Inferior parietal cortex (tissue), 1 donor: ENCODE data around the gene PARP8.
"Not testable (repeated sequence)": the region's sequence is repeated elsewhere in the genome, so short reads cannot be mapped to it uniquely, and the experiment has no call there.

ENCODE experiments used
- DNase-seq: peaks from one replicate; pipeline ENCODE4 v3.0.0-alpha.2; 2016; ENCODE audit errors: extremely low spot score

The PARP8 gene

DNA sequence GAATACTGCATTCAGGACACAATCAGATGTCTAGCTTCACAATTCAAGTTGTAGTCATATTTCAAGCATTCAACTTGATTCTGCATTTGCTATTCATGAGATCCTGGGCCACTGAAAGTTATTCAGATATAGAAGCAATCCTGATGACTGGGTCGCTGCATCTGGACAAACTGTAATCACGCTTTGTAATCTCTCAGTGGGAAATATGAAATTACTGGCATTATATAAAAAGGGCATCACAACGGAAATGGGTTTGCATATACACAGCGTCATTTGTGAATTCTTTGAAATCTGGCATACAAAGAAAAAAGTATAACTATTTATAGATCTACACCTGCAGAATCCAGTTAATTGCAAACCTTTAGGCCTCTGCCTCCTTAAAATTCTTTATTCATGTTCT, 102.2 kb downstream of the PARP8 start:
- no peak for DNase-seq

- DNase-seq: no peak
These were observed 104.0 kb downstream of the PARP8 start for GRCh38 chr5:50770441-50770840.

DNA sequence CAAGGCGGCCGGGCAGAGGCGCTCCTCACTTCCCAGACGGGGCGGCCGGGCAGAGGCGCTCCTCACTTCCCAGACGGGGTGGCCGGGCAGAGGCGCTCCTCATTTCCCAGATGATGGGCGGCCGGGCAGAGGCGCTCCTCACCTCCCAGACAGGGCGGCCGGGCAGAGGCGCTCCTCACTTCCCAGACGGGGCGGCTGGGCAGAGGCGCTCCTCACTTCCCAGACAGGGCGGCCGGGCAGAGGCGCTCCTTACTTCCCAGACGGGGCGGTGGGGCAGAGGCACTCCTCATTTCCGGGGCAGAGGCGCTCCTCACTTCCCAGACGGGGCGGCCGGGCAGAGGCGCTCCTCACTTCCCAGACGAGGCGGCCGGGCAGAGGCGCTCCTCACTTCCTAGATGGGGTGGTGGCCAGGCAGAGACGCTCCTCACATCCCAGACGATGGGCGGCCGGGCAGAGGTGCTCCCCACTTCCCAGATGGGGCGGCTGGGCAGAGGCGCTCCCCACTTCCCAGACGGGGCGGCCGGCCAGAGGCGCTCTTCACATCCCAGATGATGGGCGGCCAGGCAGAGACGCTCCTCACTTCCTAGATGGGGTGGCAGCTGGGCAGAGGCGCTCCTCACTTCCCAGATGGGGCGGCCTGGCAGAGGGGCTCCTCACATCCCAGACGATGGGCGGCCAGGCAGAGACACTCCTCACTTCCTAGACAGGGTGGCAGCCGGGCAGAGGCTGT, 108.2 kb downstream of the PARP8 start:
- DNase-seq: not testable (repeated sequence)

DNA sequence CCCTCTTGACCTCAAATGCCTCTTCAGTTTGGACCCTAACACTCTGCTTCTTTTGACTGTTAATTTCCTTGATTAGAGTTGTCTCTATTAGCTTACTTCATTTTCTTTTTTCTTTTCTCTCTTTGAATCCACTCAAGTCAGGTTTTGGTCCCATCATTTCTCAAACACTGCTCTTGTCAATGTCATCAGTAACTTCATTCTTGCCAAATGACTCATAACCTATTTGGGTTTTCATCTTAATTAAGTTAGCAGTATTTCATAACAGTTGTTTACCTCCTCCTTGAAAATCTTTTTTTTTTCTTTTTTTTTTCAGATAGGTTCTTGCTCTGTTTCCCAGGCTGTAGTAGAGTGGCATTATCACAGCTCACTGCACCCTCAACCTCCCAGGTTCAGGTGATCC, 119.6 kb downstream of the PARP8 start:
- DNase-seq: no peak

DNA sequence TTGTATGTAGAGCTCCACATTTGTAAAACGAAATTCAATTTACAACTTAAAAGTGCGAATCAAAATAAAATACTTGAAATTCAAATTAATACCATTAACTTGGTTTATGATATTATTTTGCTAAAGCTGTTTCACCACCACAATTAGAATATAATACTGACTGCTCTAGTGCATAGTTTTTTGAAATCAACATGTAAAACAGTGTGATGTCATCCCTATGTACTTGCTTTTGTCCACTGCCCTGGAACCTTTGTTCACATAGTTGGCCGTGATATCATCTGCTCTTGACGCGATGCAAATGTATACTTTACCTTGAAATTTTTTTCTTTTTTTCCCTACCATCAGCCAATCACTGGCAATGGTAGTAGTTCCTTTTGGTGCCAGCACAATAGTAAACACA, 125.4 kb downstream of the PARP8 start:
- no peak for DNase-seq

DNA sequence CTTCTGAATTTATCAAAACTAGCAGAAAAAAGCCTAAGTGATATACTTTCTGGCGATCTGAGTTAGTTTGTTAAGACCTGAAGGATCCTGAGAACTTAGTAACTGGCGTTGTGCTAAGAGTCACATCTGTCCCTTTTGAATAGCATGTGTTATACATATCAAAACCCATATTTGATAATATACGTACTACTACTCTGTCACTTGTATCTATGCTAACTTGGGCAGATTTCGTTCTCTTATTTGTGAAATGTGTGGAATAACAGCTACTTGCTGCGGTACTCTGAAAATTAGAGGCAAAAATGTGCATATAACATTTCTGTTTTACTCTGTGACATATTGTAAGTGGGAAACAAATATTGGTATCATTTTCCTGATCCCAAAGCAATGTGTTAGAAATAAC, 126.4 kb downstream of the PARP8 start:
- no peak for DNase-seq

DNA sequence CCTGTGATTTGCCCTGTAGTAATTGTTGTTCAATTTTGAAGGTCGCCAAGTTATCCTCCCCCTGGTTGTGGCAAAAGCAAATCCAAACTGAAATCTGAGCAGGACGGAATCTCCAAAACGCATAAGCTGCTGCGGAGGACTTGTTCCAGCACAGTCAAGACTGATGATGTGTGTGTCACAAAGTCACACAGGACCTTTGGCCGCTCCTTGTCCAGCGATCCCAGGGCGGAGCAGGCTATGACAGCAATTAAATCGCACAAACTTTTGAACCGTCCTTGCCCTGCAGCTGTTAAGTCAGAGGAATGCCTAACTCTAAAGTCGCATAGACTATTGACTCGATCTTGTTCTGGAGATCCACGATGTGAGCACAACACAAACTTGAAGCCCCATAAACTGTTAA, 128.4 kb downstream of the PARP8 start:
- DNase-seq: no peak

DNA sequence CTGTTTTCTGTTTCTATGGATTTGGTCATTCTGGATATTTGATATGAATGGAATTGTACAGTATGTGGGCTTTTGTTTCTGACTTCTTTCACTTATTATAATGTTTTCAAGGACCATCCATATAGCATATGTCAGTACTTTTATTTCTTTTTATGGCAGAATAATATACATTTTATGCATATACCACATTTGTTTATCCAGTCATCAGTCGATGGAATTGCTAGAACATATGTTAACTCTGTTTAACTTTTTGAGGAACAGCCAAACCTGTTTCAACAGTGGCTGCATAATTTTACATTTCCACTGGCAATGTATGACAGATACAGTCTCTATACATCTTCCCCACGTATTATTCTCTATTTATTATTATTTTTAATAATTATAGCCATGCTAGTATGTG, 131.6 kb downstream of the PARP8 start:
- no peak for DNase-seq

DNA sequence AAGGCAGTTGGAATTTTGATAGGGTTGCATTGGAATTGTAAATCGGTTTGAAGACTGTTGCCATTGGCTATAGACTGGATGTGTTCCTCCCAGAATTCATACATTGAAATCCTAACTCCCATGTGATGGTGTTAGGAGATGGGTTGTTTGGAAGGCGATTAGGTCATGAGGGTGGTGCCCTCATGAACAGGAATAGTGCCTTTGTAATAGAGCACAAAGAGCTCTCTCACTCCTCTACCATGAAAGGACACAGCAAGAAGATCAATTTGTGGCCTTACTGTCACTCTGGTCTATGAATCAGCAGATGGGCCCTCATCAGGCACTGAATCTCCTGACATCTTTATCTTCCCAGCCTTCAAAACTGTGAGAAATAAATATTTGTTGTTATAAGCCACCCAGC, 133.2 kb downstream of the PARP8 start:
- no peak for DNase-seq

DNA sequence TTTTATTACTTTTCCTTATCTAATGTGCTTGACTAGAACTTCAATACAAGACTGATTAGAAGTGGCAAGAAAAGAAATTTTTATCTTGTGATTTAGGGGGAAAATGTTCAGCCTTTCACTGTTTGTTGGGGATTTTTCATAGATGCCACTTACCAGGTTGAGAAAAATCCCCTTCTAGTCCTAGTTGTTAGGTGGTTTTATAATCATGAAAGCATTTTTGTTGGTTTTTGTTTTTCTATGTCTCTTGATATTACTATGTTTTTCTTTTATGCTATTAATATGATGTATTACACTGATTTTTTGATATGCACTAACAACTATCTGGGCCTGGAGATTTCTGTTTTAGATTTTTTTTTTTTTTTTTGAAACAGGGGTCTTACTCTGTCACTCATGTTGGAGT, 134.0 kb downstream of the PARP8 start:
- no peak for DNase-seq

DNA sequence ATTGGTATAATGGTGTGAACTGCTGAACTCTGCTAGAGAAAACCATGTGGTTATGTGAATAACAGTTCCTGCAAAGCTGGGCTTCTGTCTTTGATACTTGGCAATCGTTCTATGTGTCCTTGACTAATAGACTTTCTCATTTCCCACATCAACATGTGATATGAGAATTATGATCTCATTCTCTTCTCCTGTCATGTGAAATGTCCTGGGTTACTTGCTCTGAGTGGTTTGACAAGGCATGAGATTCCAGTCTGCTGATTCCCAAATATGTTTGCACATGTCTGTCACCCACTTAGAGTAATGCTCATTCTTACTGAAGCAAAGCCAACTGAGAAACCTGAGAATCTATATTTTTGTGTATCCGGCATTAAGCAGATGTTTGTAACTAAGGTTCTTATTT, 141.2 kb downstream of the PARP8 start:
- no peak for DNase-seq

DNA sequence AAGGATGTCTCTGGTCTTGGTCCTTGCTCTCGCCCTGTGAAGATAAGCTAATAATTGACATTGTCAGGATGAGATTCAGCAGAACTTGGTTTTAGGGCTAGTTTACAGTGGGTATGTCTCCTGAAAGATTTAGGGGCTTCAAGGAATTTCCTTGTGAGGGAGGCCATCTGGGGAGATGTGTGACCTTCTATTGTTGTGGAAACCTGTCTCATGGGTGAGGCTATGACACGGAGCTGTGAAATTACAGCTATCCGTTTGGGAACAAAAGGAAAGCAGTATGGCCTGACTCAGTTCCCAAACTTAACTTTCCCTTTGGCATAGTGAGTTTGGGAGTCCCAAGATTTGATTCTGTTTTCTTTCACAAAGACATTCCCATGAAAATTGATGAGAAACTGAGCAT, 142.0 kb downstream of the PARP8 start:
- no peak for DNase-seq

GRCh38 chr5:50811746-50812145, 145.3 kb downstream of the PARP8 start:
- not testable (repeated sequence) for DNase-seq

DNA sequence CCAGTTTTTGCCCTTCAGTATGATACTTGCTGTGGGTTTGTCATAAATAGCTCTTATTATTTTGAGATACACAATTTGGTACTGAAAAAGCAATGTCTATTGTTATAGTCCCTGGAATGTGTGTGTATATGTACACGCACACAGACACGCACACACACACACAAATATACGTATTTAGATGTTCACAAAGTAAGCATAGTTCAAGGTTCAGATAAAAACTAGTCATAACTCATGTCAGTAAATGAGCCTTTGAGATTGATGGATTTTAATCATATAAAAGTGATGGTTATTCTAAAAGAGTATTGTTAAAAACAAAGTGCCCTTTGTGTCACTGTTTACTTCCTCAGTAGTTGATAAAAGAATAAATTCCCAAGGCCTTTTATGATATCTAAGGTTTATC, 147.3 kb downstream of the PARP8 start:
- DNase-seq: no peak

- no peak for DNase-seq
These were observed 148.1 kb downstream of the PARP8 start for GRCh38 chr5:50814556-50814955.

DNA sequence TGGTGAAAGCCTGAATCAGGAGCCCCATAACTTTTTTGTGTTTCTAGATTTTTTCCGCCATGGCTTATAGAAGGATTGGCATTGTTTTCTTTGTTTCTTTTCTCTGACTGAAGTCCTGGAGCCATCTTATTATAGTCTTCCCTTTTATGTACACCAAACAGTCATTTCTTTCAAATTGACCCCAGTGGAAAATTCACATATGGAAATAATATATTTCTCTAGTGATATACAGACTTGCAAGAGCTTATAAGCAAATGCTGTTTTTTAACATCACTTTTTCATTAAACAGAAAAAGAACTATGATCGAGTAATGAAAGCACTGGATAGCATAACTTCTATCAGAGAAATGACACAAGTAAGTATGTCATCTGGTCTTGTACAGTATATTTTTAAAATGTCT, 155.6 kb downstream of the PARP8 start:
- no peak for DNase-seq

- DNase-seq: no peak
These were observed 156.3 kb downstream of the PARP8 start for GRCh38 chr5:50822761-50823160.

DNA sequence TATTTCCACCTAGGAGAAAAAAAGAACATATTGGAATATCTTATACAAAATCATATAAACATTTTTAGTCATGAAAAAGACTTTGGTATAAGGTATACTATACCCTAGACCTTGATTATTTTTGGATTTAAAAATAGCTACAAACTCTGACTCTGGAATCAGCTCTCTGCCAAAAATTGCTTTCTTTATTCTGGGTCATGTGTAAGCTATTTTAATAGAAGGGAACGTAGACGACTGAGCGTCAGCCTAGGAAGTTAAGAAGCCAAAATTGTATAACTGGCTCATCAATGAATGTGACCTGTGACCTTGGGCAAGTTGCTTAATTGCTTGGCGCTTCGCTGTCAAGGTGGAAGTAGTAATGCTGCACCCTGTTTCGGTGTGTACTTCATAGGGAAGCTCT, 157.1 kb downstream of the PARP8 start:
- no peak for DNase-seq

- no peak for DNase-seq
These were observed 157.7 kb downstream of the PARP8 start for GRCh38 chr5:50824109-50824508.

DNA sequence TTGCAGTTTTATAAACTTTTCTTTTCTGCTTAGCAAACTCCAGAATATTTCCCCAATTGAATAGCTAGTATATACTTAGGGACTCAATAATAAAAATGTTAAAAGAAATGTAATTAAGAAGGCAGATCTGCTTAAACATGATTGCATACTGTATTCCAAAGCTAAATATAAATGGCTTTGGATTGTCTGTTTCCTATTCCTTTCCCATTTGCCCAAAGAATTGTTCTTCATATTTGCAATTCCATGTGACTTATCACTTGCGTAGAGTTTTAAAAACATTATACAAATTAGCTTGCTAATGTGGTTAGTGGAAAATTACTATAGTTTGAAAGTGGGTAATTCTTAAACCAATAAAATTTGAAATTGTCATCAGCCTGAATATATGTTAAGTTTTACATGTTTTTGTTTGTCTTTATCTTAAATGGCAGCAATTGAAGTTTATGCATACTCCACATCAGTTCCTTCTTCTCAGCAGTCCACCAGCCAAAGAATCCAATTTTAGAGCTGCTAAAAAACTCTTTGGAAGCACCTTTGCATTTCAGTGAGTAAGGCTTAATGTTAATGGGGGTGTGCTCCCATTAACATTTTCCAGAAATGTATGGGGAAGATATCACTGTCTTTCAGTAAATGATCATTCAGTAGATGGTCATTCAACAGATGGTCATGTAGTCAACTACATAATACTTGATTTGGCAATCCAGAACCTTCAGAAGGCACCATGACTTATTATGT, 161.2 kb downstream of the PARP8 start:
- no peak for DNase-seq

DNA sequence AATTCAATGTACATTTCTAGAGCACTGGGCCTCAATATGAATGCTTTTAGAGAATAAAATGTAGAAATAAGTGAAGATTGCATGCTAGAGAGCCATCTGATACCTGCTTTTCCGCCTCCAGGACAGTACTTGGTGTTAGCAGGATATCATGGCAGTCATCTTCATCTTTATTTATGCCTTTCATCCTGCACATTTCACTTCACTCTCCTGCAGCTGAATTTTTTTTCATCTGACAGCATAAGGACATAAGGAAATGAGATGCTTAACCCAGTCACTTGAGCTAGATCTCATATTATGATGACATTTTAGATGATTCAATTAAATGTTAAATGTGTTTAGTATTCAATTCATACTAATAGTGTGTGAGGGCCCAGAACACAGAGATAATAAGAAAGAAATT, 162.6 kb downstream of the PARP8 start:
- DNase-seq: no peak

GRCh38 chr5:50832657-50833284, 166.3 kb downstream of the PARP8 start:
- no peak for DNase-seq

DNA sequence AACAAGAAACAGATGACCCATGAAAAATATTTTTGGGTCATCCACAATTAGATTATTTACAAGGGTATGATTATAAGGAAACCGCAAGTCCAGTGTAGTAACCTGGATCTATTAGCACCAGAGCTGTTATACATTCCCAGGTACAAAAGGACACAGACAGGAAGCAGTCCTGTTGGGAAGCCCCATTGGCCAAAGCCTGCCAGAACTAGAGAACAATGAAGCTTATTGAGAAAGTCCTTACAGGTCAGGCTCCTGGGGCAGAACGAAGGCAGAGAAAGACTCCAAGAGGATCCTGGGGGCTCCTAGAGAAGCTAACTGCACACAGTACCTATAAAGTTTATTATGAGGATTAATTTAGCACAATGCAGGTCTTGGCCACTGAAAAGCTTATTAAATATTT, 169.9 kb downstream of the PARP8 start:
- DNase-seq: no peak
